ENCODE results near the gene MYL6. TPM values are rescaled to one million over a fixed set of nuclear protein-coding genes. Genes with fewer than 3 reads are reported as not detected.
A peak's percentile ranks its signal among the peaks of the same experiment; 100 is the strongest.

The MYL6 gene
- total RNA-seq, 4 donors from 2014 or later: 1,110 to 2,359 (median 1,915) TPM

- H3K36me3 ChIP-seq: peaks cover 16 to 20% of the 10 kb centered on the region in 2 donors
- 0 to 2% methylated on average over 10 to 14 of the region's 17 CpGs for WGBS, 2 donors
- no peaks in the 10 kb centered on the region for H3K9me3 ChIP-seq
- TF ChIP-seq POLR2A (IDR thresholded peaks at IDR 0.05) (no peak), CTCF (IDR thresholded peaks at IDR 0.05) (no peak)
- H3K4me1 ChIP-seq: peaks cover 14 to 22% of the 10 kb centered on the region in 2 donors
- H3K27ac ChIP-seq: peak overlapping the region; percentile 85 to 93 (median 90)
- peak overlapping the region; percentile 62 to 77 (median 68) for H3K4me3 ChIP-seq (replicated peaks in 1 of 3)
- DNase-seq: no peak
- intact Hi-C loops (cut with DNase I): loop anchor here (2.0 kb wide), 1 partner anchor 68 kb away; no protein-coding TSS in a partner anchor
- no peaks in the 10 kb centered on the region for H3K27me3 ChIP-seq
Observed at GRCh38 chr12:56188778-56189098, 30.6 kb downstream of the MYL6 start.

- peaks cover 10 to 14% of the 10 kb centered on the region in 2 donors for H3K36me3 ChIP-seq
- peak within 1 kb of the TSS; percentile 62 to 94 (median 77) for H3K4me3 ChIP-seq (replicated peaks in 1 of 3)
- DNase-seq: peak; percentile 86 to 88
- WGBS, 2 donors: 0 to 1% methylated on average over 21 to 36 of the region's 93 CpGs
- H3K27ac ChIP-seq: peak within 1 kb of the TSS; percentile 85 to 99 (median 98)
- H3K9me3 ChIP-seq: no peaks in the 10 kb centered on the region
- TF ChIP-seq POLR2A (IDR thresholded peaks at IDR 0.05) (peak in 1 of 2 donors; percentile 55), CTCF (IDR thresholded peaks at IDR 0.05) (peak; percentile 20 to 93 (median 70))
- intact Hi-C loops (cut with DNase I): loop anchor here (2.0 kb wide), 1 partner anchor 69 kb away; no protein-coding TSS in a partner anchor
- no peaks in the 10 kb centered on the region for H3K27me3 ChIP-seq
- peaks cover 14 to 22% of the 10 kb centered on the region in 2 donors for H3K4me1 ChIP-seq
Observed at GRCh38 chr12:56189099-56189917, 31.1 kb downstream of the MYL6 start, which contains the start of gene SMARCC2. Gene SMARCC2 (minus strand): TSS chr12:56189483. CDS start chr12:56189461, 22 bp downstream.

GRCh38 chr12:56189918-56190694, 31.9 kb downstream of the MYL6 start:
- H3K27me3 ChIP-seq: no peaks in the 10 kb centered on the region
- H3K4me1 ChIP-seq: peaks cover 14 to 22% of the 10 kb centered on the region in 2 donors
- peak in 1 of 6 experiments; percentile 16 for TF ChIP-seq CTCF (IDR thresholded peaks at IDR 0.05)
- TF ChIP-seq POLR2A (IDR thresholded peaks at IDR 0.05): peak in 1 of 2 donors; percentile 35
- peak overlapping the region; percentile 14 to 94 (median 77) for H3K4me3 ChIP-seq (replicated peaks in 1 of 3)
- peak; percentile 86 to 88 for DNase-seq
- intact Hi-C loops (cut with DNase I): loop anchor here (2.0 kb wide), 1 partner anchor 69 kb away; no protein-coding TSS in a partner anchor
- H3K36me3 ChIP-seq: peaks cover 2 to 7% of the 10 kb centered on the region in 2 donors
- 1% methylated on average over 42 of the region's 42 CpGs for WGBS, 2 donors
- peak overlapping the region; percentile 84 to 99 (median 98) for H3K27ac ChIP-seq
- no peaks in the 10 kb centered on the region for H3K9me3 ChIP-seq

- no peak for DNase-seq
- H3K36me3 ChIP-seq: peaks cover 0 to under 1% of the 10 kb centered on the region in 2 donors
- 28 to 30% methylated on average over 9 of the region's 9 CpGs for WGBS, 2 donors
- intact Hi-C loops (cut with DNase I): no loop called here
- H3K27ac ChIP-seq: peak overlapping the region; percentile 84 to 99 (median 98)
- H3K9me3 ChIP-seq: no peaks in the 10 kb centered on the region
- H3K4me3 ChIP-seq (replicated peaks in 1 of 3): peak overlapping the region; percentile 14 to 94 (median 77)
- no peaks in the 10 kb centered on the region for H3K27me3 ChIP-seq
- TF ChIP-seq POLR2A (IDR thresholded peaks at IDR 0.05) (no peak), CTCF (IDR thresholded peaks at IDR 0.05) (no peak)
- H3K4me1 ChIP-seq: peaks cover 14 to 22% of the 10 kb centered on the region in 2 donors
Observed at GRCh38 chr12:56190695-56191155, 32.6 kb downstream of the MYL6 start.

Data from thyroid gland (tissue), 4 donors.